ENCODE measurements around the gene B4GALT7.

B4GALT7 gene

DNA sequence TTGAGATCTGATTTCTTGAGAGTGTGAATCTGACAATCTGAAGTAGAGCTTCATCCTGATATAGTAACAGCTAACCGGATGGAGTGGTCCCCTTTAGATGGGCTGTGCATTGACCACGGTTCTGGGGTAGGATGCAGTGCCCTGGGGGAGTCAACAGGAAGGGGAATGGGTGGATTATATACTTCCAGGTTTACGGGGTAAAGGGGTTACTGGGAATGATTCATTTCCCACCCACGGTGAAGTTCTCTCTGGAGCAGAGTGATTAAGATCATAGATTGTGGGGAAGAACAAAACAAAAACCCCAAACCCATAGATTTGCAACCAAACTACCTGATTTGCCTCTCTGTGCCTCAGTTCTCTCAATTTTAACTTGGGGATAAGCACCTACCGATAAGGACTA, 1.5 kb upstream of the B4GALT7 start:
- no peak for DNase-seq (ENCODE audit: low read depth)
- TF ChIP-seq, protein P1, sequence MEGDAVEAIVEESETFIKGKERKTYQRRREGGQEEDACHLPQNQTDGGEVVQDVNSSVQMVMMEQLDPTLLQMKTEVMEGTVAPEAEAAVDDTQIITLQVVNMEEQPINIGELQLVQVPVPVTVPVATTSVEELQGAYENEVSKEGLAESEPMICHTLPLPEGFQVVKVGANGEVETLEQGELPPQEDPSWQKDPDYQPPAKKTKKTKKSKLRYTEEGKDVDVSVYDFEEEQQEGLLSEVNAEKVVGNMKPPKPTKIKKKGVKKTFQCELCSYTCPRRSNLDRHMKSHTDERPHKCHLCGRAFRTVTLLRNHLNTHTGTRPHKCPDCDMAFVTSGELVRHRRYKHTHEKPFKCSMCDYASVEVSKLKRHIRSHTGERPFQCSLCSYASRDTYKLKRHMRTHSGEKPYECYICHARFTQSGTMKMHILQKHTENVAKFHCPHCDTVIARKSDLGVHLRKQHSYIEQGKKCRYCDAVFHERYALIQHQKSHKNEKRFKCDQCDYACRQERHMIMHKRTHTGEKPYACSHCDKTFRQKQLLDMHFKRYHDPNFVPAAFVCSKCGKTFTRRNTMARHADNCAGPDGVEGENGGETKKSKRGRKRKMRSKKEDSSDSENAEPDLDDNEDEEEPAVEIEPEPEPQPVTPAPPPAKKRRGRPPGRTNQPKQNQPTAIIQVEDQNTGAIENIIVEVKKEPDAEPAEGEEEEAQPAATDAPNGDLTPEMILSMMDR (IDR thresholded peaks at IDR 0.05; ENCODE audit: insufficient read depth, low read depth, low read length, missing control alignments) = no peak
- no peak overlapping the region for H3K4me3 ChIP-seq (ENCODE audit: low read depth, low read length)

DNA sequence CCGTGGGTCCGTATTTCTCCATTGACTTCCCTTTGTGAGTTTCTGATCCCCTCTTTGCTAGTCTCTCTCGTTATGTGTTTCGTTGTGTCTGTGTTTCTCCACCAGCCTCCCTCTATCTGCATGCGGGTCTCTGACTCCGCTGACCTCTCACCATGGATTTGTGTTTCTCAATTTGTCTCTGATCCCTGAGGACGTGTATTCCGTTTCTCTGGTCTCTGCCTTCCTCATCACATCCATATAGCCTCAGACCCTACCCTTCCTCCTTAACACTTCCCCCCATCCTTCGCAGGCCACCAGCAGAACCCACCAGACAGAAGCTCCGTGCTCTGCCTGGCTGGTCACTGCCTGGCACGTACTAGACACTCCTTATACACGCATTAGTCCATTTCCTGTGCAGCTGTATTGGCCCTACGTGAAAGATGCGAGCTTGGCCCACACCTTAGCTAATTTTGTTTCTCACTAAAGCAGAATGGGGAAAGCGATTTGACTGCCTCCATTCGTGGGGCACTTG, 631 bp downstream of the B4GALT7 start:
- peak; percentile 36 for DNase-seq (ENCODE audit: low read depth)
- TF ChIP-seq, protein P1 (IDR thresholded peaks at IDR 0.05; ENCODE audit: insufficient read depth, low read depth, low read length, missing control alignments) = no peak
- H3K4me3 ChIP-seq (ENCODE audit: low read depth, low read length) = peak overlapping the region; percentile 74

DNA sequence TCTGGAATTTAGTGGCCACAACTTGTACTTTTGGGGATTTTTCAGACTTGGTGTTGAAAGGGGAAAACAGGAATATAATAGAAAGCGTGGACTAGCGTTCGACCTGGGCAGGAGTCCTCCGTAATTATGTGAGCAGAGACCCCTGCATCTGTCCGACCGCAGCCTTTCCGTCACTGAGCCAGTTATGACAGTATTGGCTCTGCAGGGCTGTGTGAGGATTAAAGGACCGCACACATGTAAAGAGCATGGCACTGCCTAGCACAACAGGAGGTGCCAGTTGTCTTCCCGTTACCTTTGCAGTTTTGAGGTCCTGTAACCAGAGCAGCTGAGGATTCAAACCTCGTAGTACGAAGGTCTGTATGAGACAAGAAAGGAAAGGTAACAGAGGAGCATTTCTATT, 1.2 kb downstream of the B4GALT7 start:
- H3K4me3 ChIP-seq (ENCODE audit: low read depth, low read length) = peak overlapping the region; percentile 74
- no peak for DNase-seq (ENCODE audit: low read depth)
- TF ChIP-seq, protein P1 (IDR thresholded peaks at IDR 0.05; ENCODE audit: insufficient read depth, low read depth, low read length, missing control alignments) = no peak

DNA sequence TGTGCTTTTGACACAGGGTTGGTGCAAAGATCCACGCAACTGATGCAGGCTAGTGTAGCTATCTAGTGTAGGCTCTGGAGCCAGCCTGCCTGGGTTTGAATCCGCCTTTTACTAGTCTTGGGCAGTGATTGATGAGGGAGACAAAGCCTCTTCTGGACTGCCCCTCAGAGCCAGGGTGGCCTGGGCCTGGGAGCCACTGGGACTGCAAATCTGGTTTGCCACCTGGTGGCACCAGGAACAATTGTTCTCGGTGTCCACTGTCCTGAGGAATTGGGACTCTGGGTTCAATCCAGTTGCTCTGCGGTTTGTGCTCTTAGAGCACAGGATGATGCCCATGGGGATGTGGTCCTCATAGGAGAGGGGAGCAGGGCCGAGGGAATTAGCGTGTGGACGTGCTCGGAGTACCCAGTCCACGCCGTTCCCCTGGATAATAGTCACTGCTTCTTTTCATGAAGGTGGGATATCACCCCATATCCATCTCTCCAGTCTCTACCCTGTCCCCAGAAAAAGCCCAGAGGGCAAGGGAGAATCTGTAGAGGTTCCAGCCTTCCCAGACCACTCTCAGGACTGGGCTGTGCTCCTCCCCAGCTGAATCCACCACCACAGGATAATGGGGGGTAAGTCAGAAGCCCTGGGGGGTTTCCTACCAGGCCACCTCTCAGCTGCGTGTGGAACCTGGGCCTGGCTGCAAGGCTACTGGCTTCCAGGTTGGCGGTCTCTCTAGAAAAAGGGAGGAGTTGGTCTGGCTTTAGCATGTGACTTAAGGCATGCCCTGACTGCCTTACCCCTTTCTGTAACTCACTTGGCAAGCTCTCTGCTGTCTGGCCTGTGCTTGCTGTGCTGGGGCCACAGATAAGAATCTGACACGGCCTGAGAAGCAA, 1.9 kb downstream of the B4GALT7 start:
- TF ChIP-seq, protein P1 (IDR thresholded peaks at IDR 0.05; ENCODE audit: insufficient read depth, low read depth, low read length, missing control alignments) = no peak
- DNase-seq (ENCODE audit: low read depth) = no peak
- H3K4me3 ChIP-seq (ENCODE audit: low read depth, low read length) = no peak overlapping the region

DNA sequence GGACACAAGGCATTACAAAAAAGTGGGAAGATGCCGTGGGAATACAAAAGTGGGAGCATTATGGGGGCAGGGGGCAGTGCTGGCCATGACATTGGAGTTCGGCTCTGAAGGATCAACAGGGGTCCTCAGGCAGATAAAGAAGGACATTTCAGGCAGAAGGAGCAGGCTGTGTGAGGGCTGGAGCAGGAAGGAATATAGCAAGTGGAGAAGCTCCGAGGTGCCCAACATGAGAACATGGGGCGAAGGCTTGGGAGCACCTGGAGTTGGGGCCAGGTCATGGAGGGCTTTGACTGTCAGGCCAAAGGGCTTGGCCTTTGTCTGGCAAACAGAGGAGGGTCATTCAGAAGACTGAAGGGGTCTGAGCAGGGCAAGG, 2.5 kb downstream of the B4GALT7 start:
- no peak overlapping the region for H3K4me3 ChIP-seq (ENCODE audit: low read depth, low read length)
- TF ChIP-seq, protein P1 (IDR thresholded peaks at IDR 0.05; ENCODE audit: insufficient read depth, low read depth, low read length, missing control alignments) = no peak
- no peak for DNase-seq (ENCODE audit: low read depth)

DNA sequence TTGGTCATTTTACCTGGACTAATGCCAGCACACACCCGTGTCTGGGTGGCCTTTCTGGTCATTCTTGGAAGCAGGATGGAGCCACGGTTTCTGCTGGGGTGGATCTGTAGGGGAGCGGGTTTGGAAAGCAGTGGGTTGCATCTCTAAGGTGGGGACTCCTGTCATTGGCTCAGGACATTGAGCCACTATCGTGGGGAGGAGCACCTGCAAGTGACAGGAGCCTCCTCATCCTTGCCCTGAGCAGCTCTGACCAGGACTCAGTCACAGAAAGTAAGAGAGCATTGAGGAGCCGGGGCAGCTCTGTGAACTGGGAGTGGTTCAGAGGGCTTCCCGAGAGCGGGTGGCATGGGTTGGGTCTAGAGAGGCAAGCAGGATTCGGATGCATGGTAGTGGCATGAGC, 3.7 kb downstream of the B4GALT7 start:
- TF ChIP-seq, protein P1 (IDR thresholded peaks at IDR 0.05; ENCODE audit: insufficient read depth, low read depth, low read length, missing control alignments) = no peak
- no peak for DNase-seq (ENCODE audit: low read depth)
- H3K4me3 ChIP-seq (ENCODE audit: low read depth, low read length) = no peak overlapping the region

All from GM12865 (cell line).